ENCODE measurements around the gene LUZP2. TPM values are rescaled to one million over a fixed set of nuclear protein-coding genes. Genes with fewer than 3 reads are reported as not detected.

Gene LUZP2
- polyA plus RNA-seq, 1 donor (not counting 4 experiments of a cell fraction or from before 2014, with no cell fraction given), result 0.08 TPM

DNA sequence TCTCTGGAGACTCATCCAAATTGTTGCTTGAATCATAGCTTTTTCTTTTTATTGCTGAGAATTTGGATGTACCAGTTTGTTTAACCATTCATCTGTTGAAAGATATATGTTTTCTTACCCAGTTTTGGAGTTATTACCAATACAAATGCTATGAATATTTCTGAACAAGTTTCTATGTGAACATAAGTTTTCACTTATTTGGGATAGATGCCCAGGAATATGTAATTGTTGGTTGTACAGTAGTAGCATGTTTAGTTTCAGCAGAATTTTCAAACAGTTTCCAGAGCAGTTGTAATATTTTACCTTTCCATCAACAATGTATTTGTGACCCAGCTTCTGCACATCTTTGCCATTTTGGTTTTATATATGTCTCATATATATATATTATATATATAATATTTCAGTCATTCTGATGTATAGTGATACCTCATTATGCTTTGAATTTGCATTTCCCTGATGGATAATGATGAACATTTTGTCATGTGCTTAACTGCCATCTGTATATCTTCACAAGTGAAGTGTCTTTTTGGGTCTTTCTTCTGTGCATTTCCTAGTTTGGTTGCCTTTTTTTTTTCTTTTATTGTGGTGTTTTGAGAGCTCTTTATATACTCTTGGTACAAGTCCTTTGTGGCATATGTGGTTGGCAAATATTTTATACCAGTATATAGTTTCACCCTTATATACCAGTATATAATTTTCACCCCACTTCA lies 118.8 kb downstream of the LUZP2 start:
- H3K9me1 ChIP-seq (ENCODE audit: control insufficient read depth, extremely low read depth, insufficient read depth, low read length), result no peaks in the 10 kb centered on the region
- no peak for FAIRE-seq
- H3K9me3 ChIP-seq (ENCODE audit: control insufficient read depth, low read depth, low read length), result no peaks in the 10 kb centered on the region
- no peak overlapping the region for H2AFZ ChIP-seq (ENCODE audit: control insufficient read depth, low read length)
- H3K9ac ChIP-seq (ENCODE audit: control insufficient read depth, extremely low read depth, insufficient read depth, low read length), result no peak overlapping the region
- TF ChIP-seq, protein P1, sequence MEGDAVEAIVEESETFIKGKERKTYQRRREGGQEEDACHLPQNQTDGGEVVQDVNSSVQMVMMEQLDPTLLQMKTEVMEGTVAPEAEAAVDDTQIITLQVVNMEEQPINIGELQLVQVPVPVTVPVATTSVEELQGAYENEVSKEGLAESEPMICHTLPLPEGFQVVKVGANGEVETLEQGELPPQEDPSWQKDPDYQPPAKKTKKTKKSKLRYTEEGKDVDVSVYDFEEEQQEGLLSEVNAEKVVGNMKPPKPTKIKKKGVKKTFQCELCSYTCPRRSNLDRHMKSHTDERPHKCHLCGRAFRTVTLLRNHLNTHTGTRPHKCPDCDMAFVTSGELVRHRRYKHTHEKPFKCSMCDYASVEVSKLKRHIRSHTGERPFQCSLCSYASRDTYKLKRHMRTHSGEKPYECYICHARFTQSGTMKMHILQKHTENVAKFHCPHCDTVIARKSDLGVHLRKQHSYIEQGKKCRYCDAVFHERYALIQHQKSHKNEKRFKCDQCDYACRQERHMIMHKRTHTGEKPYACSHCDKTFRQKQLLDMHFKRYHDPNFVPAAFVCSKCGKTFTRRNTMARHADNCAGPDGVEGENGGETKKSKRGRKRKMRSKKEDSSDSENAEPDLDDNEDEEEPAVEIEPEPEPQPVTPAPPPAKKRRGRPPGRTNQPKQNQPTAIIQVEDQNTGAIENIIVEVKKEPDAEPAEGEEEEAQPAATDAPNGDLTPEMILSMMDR (optimal IDR thresholded peaks at IDR 0.05 in 1 of 3, IDR thresholded peaks at IDR 0.05 in 1 of 3, conservative IDR thresholded peaks at IDR 0.05 in 1 of 3; ENCODE audit: extremely low read depth in 1 of 3, insufficient read depth in 2 of 3, low read length in 3 of 3), result no peak
- TF ChIP-seq EZH2 (IDR thresholded peaks at IDR 0.05; ENCODE audit: low read length), result no peak
- no peaks in the 10 kb centered on the region for H3K4me1 ChIP-seq (ENCODE audit: control insufficient read depth, extremely low read depth, insufficient read depth, low read length)
- H3K79me2 ChIP-seq (ENCODE audit: control insufficient read depth, insufficient read depth, low read length), result no peaks in the 10 kb centered on the region
- dilution Hi-C loops (cut with MboI; ENCODE audit: extremely low pct_ligation_motif_present, low sequenced_read_pairs), result no loop called here
- H3K27ac ChIP-seq (ENCODE audit: control insufficient read depth, insufficient read depth, low read length), result no peak overlapping the region
- no peak for DNase-seq (ENCODE audit: low read depth, low spot score)
- H3K36me3 ChIP-seq (ENCODE audit: control insufficient read depth in 2 of 2, extremely low read depth in 1 of 2, insufficient read depth in 2 of 2, low read length in 2 of 2), result no peaks in the 10 kb centered on the region
- no peak overlapping the region for H3K4me3 ChIP-seq (ENCODE audit: control insufficient read depth in 2 of 3, extremely low read depth in 1 of 3, insufficient read depth in 2 of 3, low read depth in 1 of 3, low read length in 3 of 3)
- no peak overlapping the region for H3K4me2 ChIP-seq (ENCODE audit: control insufficient read depth, extremely low read depth, insufficient read depth, low read depth, low read length)
- no peaks in the 10 kb centered on the region for H4K20me1 ChIP-seq (ENCODE audit: control insufficient read depth, extremely low read depth, insufficient read depth, low read length)
- H3K27me3 ChIP-seq (ENCODE audit: control insufficient read depth, extremely low read depth, insufficient read depth, low read length), result no peaks in the 10 kb centered on the region

DNA sequence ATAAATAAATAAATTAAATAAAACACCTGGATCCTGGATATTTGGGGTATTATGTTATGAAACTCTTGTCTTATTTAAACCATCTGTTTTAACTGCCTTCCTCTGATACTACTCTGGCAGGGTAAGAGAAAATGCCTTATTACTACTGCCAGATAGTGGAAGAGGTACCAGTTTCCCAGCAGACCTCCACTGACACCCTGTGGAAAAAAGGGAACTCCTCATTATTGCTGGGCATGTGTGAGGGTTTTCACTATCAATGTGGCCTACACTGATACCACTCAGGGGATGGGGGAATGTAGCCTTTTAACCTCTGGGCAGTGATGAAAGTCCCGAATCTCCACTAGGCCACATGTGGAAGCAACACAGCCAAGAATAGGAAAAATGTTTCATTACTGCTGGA lies 121.0 kb downstream of the LUZP2 start:
- Histone ChIP-seq H2AFZ (ENCODE audit: control insufficient read depth, low read length) (no peak overlapping the region), H3K4me3 (ENCODE audit: control insufficient read depth in 2 of 3, extremely low read depth in 1 of 3, insufficient read depth in 2 of 3, low read depth in 1 of 3, low read length in 3 of 3) (no peak overlapping the region), H3K27ac (ENCODE audit: control insufficient read depth, insufficient read depth, low read length) (no peak overlapping the region), H3K4me2 (ENCODE audit: control insufficient read depth, extremely low read depth, insufficient read depth, low read depth, low read length) (no peak overlapping the region), H3K79me2 (ENCODE audit: control insufficient read depth, insufficient read depth, low read length) (no peaks in the 10 kb centered on the region), H3K36me3 (ENCODE audit: control insufficient read depth in 2 of 2, extremely low read depth in 1 of 2, insufficient read depth in 2 of 2, low read length in 2 of 2) (no peaks in the 10 kb centered on the region), H3K27me3 (ENCODE audit: control insufficient read depth, extremely low read depth, insufficient read depth, low read length) (no peaks in the 10 kb centered on the region), H3K4me1 (ENCODE audit: control insufficient read depth, extremely low read depth, insufficient read depth, low read length) (no peaks in the 10 kb centered on the region), H3K9ac (ENCODE audit: control insufficient read depth, extremely low read depth, insufficient read depth, low read length) (no peak overlapping the region), H3K9me3 (ENCODE audit: control insufficient read depth, low read depth, low read length) (no peaks in the 10 kb centered on the region), H3K9me1 (ENCODE audit: control insufficient read depth, extremely low read depth, insufficient read depth, low read length) (no peaks in the 10 kb centered on the region), H4K20me1 (ENCODE audit: control insufficient read depth, extremely low read depth, insufficient read depth, low read length) (no peaks in the 10 kb centered on the region)
- FAIRE-seq (no peak), DNase-seq (ENCODE audit: low read depth, low spot score) (no peak)
- dilution Hi-C loops (cut with MboI; ENCODE audit: extremely low pct_ligation_motif_present, low sequenced_read_pairs), result no loop called here
- no peak for TF ChIP-seq EZH2 (IDR thresholded peaks at IDR 0.05; ENCODE audit: low read length)
- TF ChIP-seq, protein P1 (optimal IDR thresholded peaks at IDR 0.05 in 1 of 3, IDR thresholded peaks at IDR 0.05 in 1 of 3, conservative IDR thresholded peaks at IDR 0.05 in 1 of 3; ENCODE audit: extremely low read depth in 1 of 3, insufficient read depth in 2 of 3, low read length in 3 of 3), result peak in 2 of 3 experiments; percentile 17 to 38
